Natural killer cell (primary cell): Measurements from ENCODE around the gene FHOD3. TPM values are rescaled to one million over a fixed set of nuclear protein-coding genes. Genes with fewer than 3 reads are reported as not detected.

Source experiments
- ATAC-seq, 3 donors: fragments of 150-1000 bp in 2 of 3; fragments of 200-7000 bp in 1 of 3; cut with Tn5 transposase; 1 replicate in 1 of 3; 2 replicates in 2 of 3; pipeline ENCODE4 v1.10.0; 2021; ENCODE audit warnings: mild to moderate bottlenecking in 2 of 3, moderate library complexity in 2 of 3
- DNase-seq, 2 donors: peaks; one replicate each; pipeline versions ENCODE4 v3.0.0 to v3.0.0-alpha.2; 2013 to 2021; ENCODE audit warnings: mixed read lengths in 1 of 2
- H3K27ac ChIP-seq: one replicate; pipeline ENCODE4 v1.5.1; 2013; ENCODE audit warnings: mild to moderate bottlenecking, low read length
- H3K27me3 ChIP-seq: one replicate; pipeline ENCODE4 v1.6.1; 2013; ENCODE audit warnings: low read length; ENCODE audit not compliant: control insufficient read depth, insufficient read depth
- H3K36me3 ChIP-seq: one replicate; pipeline ENCODE4 v1.6.1; 2013; ENCODE audit warnings: low read length; ENCODE audit not compliant: control insufficient read depth, insufficient read depth
- H3K4me1 ChIP-seq: one replicate; pipeline ENCODE4 v1.6.1; 2013; ENCODE audit warnings: low read length; ENCODE audit not compliant: control insufficient read depth, insufficient read depth
- H3K4me3 ChIP-seq: one replicate; pipeline ENCODE4 v1.5.1; 2013; ENCODE audit warnings: low read length
- H3K9me3 ChIP-seq: one replicate; pipeline ENCODE4 v1.6.1; 2013; ENCODE audit warnings: low read length; ENCODE audit not compliant: control insufficient read depth, insufficient read depth
- H3K27ac Mint-ChIP-seq, 2 donors: one replicate each; pipeline ENCODE4 v1.8.0; 2022; ENCODE audit warnings: mild to moderate bottlenecking in 2 of 2, mixed read lengths in 2 of 2, moderate library complexity in 1 of 2
- H3K27me3 Mint-ChIP-seq, 2 donors: one replicate each; pipeline ENCODE4 v1.8.0; 2022; ENCODE audit warnings: low read depth in 2 of 2, mixed read lengths in 2 of 2
- H3K36me3 Mint-ChIP-seq: one replicate; pipeline ENCODE4 v1.8.0; 2022; ENCODE audit warnings: mixed read lengths
- H3K4me1 Mint-ChIP-seq, 2 donors: one replicate each; pipeline ENCODE4 v1.8.0; 2022; ENCODE audit warnings: mixed read lengths in 2 of 2
- H3K4me3 Mint-ChIP-seq: one replicate; pipeline ENCODE4 v1.8.0; 2022; ENCODE audit warnings: mild to moderate bottlenecking, moderate library complexity, mixed read lengths
- H3K9me3 Mint-ChIP-seq, 2 donors: one replicate each; pipeline ENCODE4 v1.8.0; 2022; ENCODE audit warnings: mixed read lengths in 2 of 2
- CTCF ChIP-seq: fragments of 200-600 bp; IDR thresholded peaks from one replicate; pipeline ENCODE4 v1.8.0; 2022; ENCODE audit warnings: antibody characterized with exemption
- WGBS: methylation state at CpG from one replicate; pipeline ENCODE4 v1.1.7; 2013; ENCODE audit warnings: missing lambda C conversion rate; ENCODE audit not compliant: insufficient coverage; 5-methylcytosine and 5-hydroxymethylcytosine counted together
- intact Hi-C: fragments of 100-400 bp; cut with micrococcal nuclease; formaldehyde crosslinking; loops from one replicate; pipeline ENCODE4 v1.14.2; 2022
- total RNA-seq, 4 donors: library from RNA; stranded (reverse); fragments of 120-200 nt in 1 of 4; gene quantifications; one replicate each; pipeline versions ENCODE4 v1.2.3 to v1.2.4, GENCODE V29; 2013 to 2022

Gene FHOD3
- total RNA-seq, 3 donors from 2014 or later (not counting 1 experiment from before 2014, with no cell fraction given) = not detected

DNA sequence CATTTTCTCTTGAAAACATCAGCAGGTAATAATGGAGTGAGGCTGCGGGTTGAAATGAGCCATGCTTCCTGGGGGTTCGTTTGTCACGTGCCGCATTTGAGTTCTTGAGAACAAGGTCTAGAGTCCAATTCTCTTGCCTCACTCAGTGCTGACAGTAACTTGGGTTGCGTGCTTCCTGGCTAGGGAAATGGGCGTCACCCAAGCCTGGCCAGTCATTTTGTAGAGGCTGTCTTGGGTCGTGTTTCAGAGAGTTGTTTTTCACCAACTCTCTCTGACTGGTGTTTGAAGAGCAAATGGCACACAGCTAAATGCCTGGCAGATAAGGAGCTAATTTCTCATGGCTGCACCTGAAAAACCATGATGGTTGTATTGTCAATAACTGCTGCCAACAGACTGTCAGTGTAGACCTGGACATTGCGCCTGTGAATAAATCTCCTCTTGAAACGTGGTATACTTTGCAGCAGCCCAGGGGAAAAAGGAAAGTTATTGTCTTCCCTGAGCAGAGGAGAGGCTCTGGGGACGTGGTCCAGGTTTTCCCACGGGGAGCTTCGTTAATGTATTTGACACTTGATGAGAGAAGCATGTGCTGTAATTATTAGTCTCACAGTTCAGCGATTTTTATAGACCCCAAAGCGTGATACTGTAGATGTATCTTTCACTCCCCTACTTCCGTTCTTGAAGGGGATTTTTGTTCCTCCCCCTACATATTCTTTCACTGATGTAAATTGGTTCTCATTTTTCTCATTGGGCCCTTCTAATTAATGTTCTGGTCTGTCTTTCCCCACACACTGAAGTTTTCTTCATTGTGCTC lies 196.0 kb downstream of the FHOD3 start:
- DNase-seq (no peak), ATAC-seq (no peak)
- TF ChIP-seq CTCF = no peak
- H3K27me3 Mint-ChIP-seq = peaks cover 7 to 22% of the 10 kb centered on the region in 2 donors
- intact Hi-C loops = no loop called here
- no peak overlapping the region for H3K27ac Mint-ChIP-seq
- no peaks in the 10 kb centered on the region for H3K36me3 Mint-ChIP-seq
- H3K9me3 Mint-ChIP-seq = no peaks in the 10 kb centered on the region
- no peaks in the 10 kb centered on the region for H3K4me1 ChIP-seq
- H3K27ac ChIP-seq = no peak overlapping the region
- no peak overlapping the region for H3K4me3 Mint-ChIP-seq
- H3K4me3 ChIP-seq = no peak overlapping the region
- no peaks in the 10 kb centered on the region for H3K36me3 ChIP-seq
- WGBS = 72% methylated on average over 15 of the region's 15 CpGs
- no peaks in the 10 kb centered on the region for H3K4me1 Mint-ChIP-seq
- no peaks in the 10 kb centered on the region for H3K27me3 ChIP-seq
- no peaks in the 10 kb centered on the region for H3K9me3 ChIP-seq

GRCh38 chr18:36494160-36494437 lies 196.6 kb downstream of the FHOD3 start:
- Histone ChIP-seq H3K36me3 (no peaks in the 10 kb centered on the region), H3K4me1 (no peaks in the 10 kb centered on the region), H3K27me3 (no peaks in the 10 kb centered on the region), H3K27ac (no peak overlapping the region), H3K9me3 (no peaks in the 10 kb centered on the region), H3K4me3 (no peak overlapping the region)
- H3K27ac Mint-ChIP-seq = no peak overlapping the region
- DNase-seq (no peak), ATAC-seq (no peak)
- TF ChIP-seq CTCF = no peak
- no peaks in the 10 kb centered on the region for H3K36me3 Mint-ChIP-seq
- H3K9me3 Mint-ChIP-seq = no peaks in the 10 kb centered on the region
- intact Hi-C loops = no loop called here
- H3K27me3 Mint-ChIP-seq = peaks cover 5 to 22% of the 10 kb centered on the region in 2 donors
- no peak overlapping the region for H3K4me3 Mint-ChIP-seq
- no peaks in the 10 kb centered on the region for H3K4me1 Mint-ChIP-seq

GRCh38 chr18:36496022-36496421 lies 198.5 kb downstream of the FHOD3 start:
- no peaks in the 10 kb centered on the region for H3K27me3 ChIP-seq
- H3K36me3 Mint-ChIP-seq = no peaks in the 10 kb centered on the region
- H3K9me3 ChIP-seq = no peaks in the 10 kb centered on the region
- H3K27me3 Mint-ChIP-seq = peaks cover 5 to 22% of the 10 kb centered on the region in 2 donors
- no peak overlapping the region for H3K27ac ChIP-seq
- no peak overlapping the region for H3K4me3 Mint-ChIP-seq
- ATAC-seq = no peak
- H3K27ac Mint-ChIP-seq = no peak overlapping the region
- H3K4me1 ChIP-seq = no peaks in the 10 kb centered on the region
- no peak for TF ChIP-seq CTCF
- no peaks in the 10 kb centered on the region for H3K9me3 Mint-ChIP-seq
- peak in 1 of 2 donors; percentile 4 for DNase-seq
- peaks cover 0 to 5% of the 10 kb centered on the region in 2 donors for H3K4me1 Mint-ChIP-seq
- intact Hi-C loops = no loop called here
- no peak overlapping the region for H3K4me3 ChIP-seq
- H3K36me3 ChIP-seq = no peaks in the 10 kb centered on the region

DNA sequence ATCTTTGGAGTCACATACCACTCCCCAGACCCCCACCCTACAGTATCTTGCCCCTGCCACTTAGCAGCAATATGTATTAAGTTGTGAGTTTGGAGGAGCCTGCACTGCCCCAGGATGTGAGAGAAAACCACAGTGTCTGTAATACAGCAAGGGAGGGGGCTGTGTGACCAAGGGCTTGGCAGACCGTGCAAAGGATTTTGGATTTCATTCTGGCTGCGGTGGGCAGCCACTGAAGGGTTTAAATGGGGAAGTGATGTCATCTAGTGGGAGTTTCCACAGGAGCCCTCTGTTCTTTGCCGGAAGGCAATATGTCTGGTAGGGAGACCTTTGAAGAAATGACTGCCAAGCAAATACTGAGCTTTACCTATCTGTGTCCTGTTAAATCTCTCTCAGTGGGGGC lies 202.4 kb downstream of the FHOD3 start:
- Mint-ChIP-seq H3K9me3 (no peaks in the 10 kb centered on the region), H3K27me3 (peaks cover 4 to 12% of the 10 kb centered on the region in 2 donors), H3K4me3 (no peak overlapping the region), H3K27ac (no peak overlapping the region), H3K4me1 (peaks cover 0 to 5% of the 10 kb centered on the region in 2 donors), H3K36me3 (no peaks in the 10 kb centered on the region)
- no peaks in the 10 kb centered on the region for H3K36me3 ChIP-seq
- H3K27me3 ChIP-seq = no peaks in the 10 kb centered on the region
- no peak overlapping the region for H3K27ac ChIP-seq
- ATAC-seq = peak in 2 of 3 donors; percentile 35 to 43
- TF ChIP-seq CTCF = no peak
- H3K9me3 ChIP-seq = no peaks in the 10 kb centered on the region
- no peaks in the 10 kb centered on the region for H3K4me1 ChIP-seq
- no peak for DNase-seq
- 18% methylated on average over 3 of the region's 3 CpGs for WGBS
- intact Hi-C loops = no loop called here
- no peak overlapping the region for H3K4me3 ChIP-seq
